Endothelial cell of umbilical vein (primary cell): ENCODE data around the gene SERPINI1.

Source experiments
- CTCF ChIP-seq, 2 donors: IDR thresholded peaks; 1 replicate in 1 of 2; 2 replicates in 1 of 2; pipeline ENCODE4 v1.5.1; 2011; ENCODE audit warnings: low read length in 2 of 2, mild to moderate bottlenecking in 2 of 2, moderate library complexity in 2 of 2, control low read depth in 1 of 2, inconsistent platforms in 1 of 2, low read depth in 1 of 2; ENCODE audit not compliant: insufficient read depth in 1 of 2; ENCODE audit errors: extremely low read depth in 1 of 2
- EZH2 ChIP-seq: IDR thresholded peaks from 2 replicates; pipeline ENCODE4 v1.6.1; 2012; ENCODE audit warnings: borderline replicate concordance, low read depth, mild to moderate bottlenecking, moderate library complexity, low read length, inconsistent platforms; ENCODE audit not compliant: severe bottlenecking
- FOS ChIP-seq: IDR thresholded peaks from 2 replicates; pipeline ENCODE4 v1.6.1; 2011; ENCODE audit warnings: mild to moderate bottlenecking, low read length, moderate library complexity, borderline replicate concordance; ENCODE audit not compliant: insufficient read depth
- MAX ChIP-seq: IDR thresholded peaks from 2 replicates; pipeline ENCODE4 v1.6.1; 2011; ENCODE audit not compliant: insufficient read depth, insufficient read length
- MYC ChIP-seq: IDR thresholded peaks from one replicate; pipeline ENCODE4 v1.6.1; 2011; ENCODE audit warnings: mild to moderate bottlenecking, low read depth, low read length
- POLR2A ChIP-seq: IDR thresholded peaks from 2 replicates; pipeline ENCODE4 v1.6.1; 2012; ENCODE audit warnings: low read depth, mild to moderate bottlenecking, control low read depth, low read length
- POLR2AphosphoS5 ChIP-seq: IDR thresholded peaks from 2 replicates; pipeline ENCODE4 v1.6.1; 2012; ENCODE audit warnings: low read depth, mild to moderate bottlenecking, control low read depth, low read length, moderate library complexity; ENCODE audit not compliant: insufficient read depth

GRCh38 chr3:167736997-167737396 lies 1.5 kb downstream of the SERPINI1 start:
- no peak for TF ChIP-seq CTCF (IDR thresholded peaks at IDR 0.05; ENCODE audit: extremely low read depth in 1 of 2, insufficient read depth in 1 of 2, low read depth in 1 of 2, low read length in 2 of 2)
- no peak for TF ChIP-seq EZH2
- no peak for TF ChIP-seq FOS
- no peak for TF ChIP-seq POLR2A
- TF ChIP-seq MYC = no peak
- no peak for TF ChIP-seq MAX
- no peak for TF ChIP-seq POLR2AphosphoS5
